H9 (cell line): ENCODE data around the gene MARCHF6. TPM values are rescaled to one million over a fixed set of nuclear protein-coding genes. Genes with fewer than 3 reads are reported as not detected.

Experiments
- DNase-seq: peaks from one replicate; pipeline ENCODE4 v3.0.0-alpha.2; 2017
- H2AFZ ChIP-seq: one replicate; pipeline ENCODE4 v1.6.1; 2013; ENCODE audit warnings: mild to moderate bottlenecking, low read length, control low read depth, moderate library complexity
- H2AK5ac ChIP-seq: 2 replicates; pipeline ENCODE4 v1.6.1; 2013; ENCODE audit warnings: low read length, control low read depth, mixed read lengths; ENCODE audit not compliant: insufficient read length
- H2BK120ac ChIP-seq: one replicate; pipeline ENCODE4 v1.6.1; 2013; ENCODE audit warnings: low read depth, mild to moderate bottlenecking, low read length, control low read depth, inconsistent platforms; ENCODE audit not compliant: poor library complexity, severe bottlenecking
- H2BK12ac ChIP-seq: 2 replicates; pipeline ENCODE4 v1.6.1; 2013; ENCODE audit warnings: low read length, control low read depth, mixed read lengths, low read depth; ENCODE audit not compliant: insufficient read length
- H2BK15ac ChIP-seq: 2 replicates; pipeline ENCODE4 v1.6.1; 2013; ENCODE audit warnings: low read depth, low read length, control low read depth
- H2BK20ac ChIP-seq: one replicate; pipeline ENCODE4 v1.6.1; 2013; ENCODE audit warnings: low read depth, mild to moderate bottlenecking, low read length, control low read depth, inconsistent platforms; ENCODE audit not compliant: poor library complexity, severe bottlenecking
- H2BK5ac ChIP-seq: 2 replicates; pipeline ENCODE4 v1.6.1; 2013; ENCODE audit warnings: low read length, control low read depth, mixed read lengths; ENCODE audit not compliant: insufficient read length
- H3K14ac ChIP-seq: 2 replicates; pipeline ENCODE4 v1.6.1; 2013; ENCODE audit warnings: low read length, control low read depth; ENCODE audit not compliant: insufficient read depth
- H3K18ac ChIP-seq: 2 replicates; pipeline ENCODE4 v1.6.1; 2013; ENCODE audit warnings: low read depth, mild to moderate bottlenecking, mixed read lengths, low read length, control low read depth; ENCODE audit not compliant: insufficient read length
- H3K23ac ChIP-seq: 2 replicates; pipeline ENCODE4 v1.6.1; 2013; ENCODE audit warnings: low read length, control low read depth, mixed read lengths, low read depth; ENCODE audit not compliant: insufficient read length
- H3K23me2 ChIP-seq: 2 replicates; pipeline ENCODE4 v1.6.1; 2013; ENCODE audit warnings: low read depth, mild to moderate bottlenecking, mixed read lengths, low read length, control low read depth; ENCODE audit not compliant: insufficient read length, poor library complexity, severe bottlenecking
- H3K27ac ChIP-seq: 2 replicates; pipeline ENCODE4 v1.5.1; 2013; ENCODE audit warnings: low read length, control low read depth, mixed read lengths, low read depth; ENCODE audit not compliant: insufficient read length
- H3K27me3 ChIP-seq: 2 replicates; pipeline ENCODE4 v1.6.1; 2013; ENCODE audit warnings: low read length, control low read depth, inconsistent platforms; ENCODE audit not compliant: insufficient read depth
- H3K4ac ChIP-seq: 2 replicates; pipeline ENCODE4 v1.6.1; 2013; ENCODE audit warnings: low read depth, mild to moderate bottlenecking, control low read depth, inconsistent platforms, low read length, moderate library complexity
- H3K4me1 ChIP-seq: 2 replicates; pipeline ENCODE4 v1.6.1; 2013; ENCODE audit warnings: low read length, control low read depth, inconsistent platforms; ENCODE audit not compliant: insufficient read depth
- H3K4me2 ChIP-seq: 2 replicates; pipeline ENCODE4 v1.6.1; 2013; ENCODE audit warnings: low read length, control low read depth, mixed read lengths; ENCODE audit not compliant: insufficient read length, insufficient read depth
- H3K56ac ChIP-seq: 2 replicates; pipeline ENCODE4 v1.6.1; 2013; ENCODE audit warnings: low read depth, mild to moderate bottlenecking, mixed read lengths, low read length, control low read depth; ENCODE audit not compliant: insufficient read length
- H3K79me1 ChIP-seq: 2 replicates; pipeline ENCODE4 v1.6.1; 2013; ENCODE audit warnings: low read depth, mild to moderate bottlenecking, moderate library complexity, low read length, control low read depth, inconsistent platforms; ENCODE audit not compliant: insufficient read depth, poor library complexity, severe bottlenecking
- H3K79me2 ChIP-seq: 2 replicates; pipeline ENCODE4 v1.6.1; 2013; ENCODE audit warnings: low read length, control low read depth, inconsistent platforms; ENCODE audit not compliant: insufficient read depth
- H3K9ac ChIP-seq: 2 replicates; pipeline ENCODE4 v1.6.1; 2013; ENCODE audit warnings: low read length, control low read depth, mixed read lengths; ENCODE audit not compliant: insufficient read length; ENCODE audit errors: extremely low read depth
- H3K9me3 ChIP-seq: one replicate; pipeline ENCODE4 v1.6.1; 2013; ENCODE audit warnings: low read depth, low read length, inconsistent platforms; ENCODE audit not compliant: control insufficient read depth
- H3T11ph ChIP-seq: one replicate; pipeline ENCODE4 v1.6.1; 2013; ENCODE audit warnings: mild to moderate bottlenecking, low read length, control low read depth, inconsistent platforms
- H4K20me1 ChIP-seq: one replicate; pipeline ENCODE4 v1.6.1; 2013; ENCODE audit not compliant: control insufficient read depth, insufficient read length, insufficient read depth
- H4K5ac ChIP-seq: 2 replicates; pipeline ENCODE4 v1.6.1; 2013; ENCODE audit warnings: low read depth, mild to moderate bottlenecking, mixed read lengths, low read length, control low read depth; ENCODE audit not compliant: insufficient read length
- H4K8ac ChIP-seq: replicated peaks from 2 replicates; pipeline ENCODE4 v1.6.1; 2013; ENCODE audit warnings: low read length, control low read depth, mixed read lengths, low read depth; ENCODE audit not compliant: insufficient read length
- H4K91ac ChIP-seq: 2 replicates; pipeline ENCODE4 v1.6.1; 2013; ENCODE audit warnings: low read depth, mild to moderate bottlenecking, moderate library complexity, mixed read lengths, low read length, control low read depth; ENCODE audit not compliant: insufficient read length
- H3K27ac Mint-ChIP-seq, 3 experiments: 2 replicates in 2 of 3; 3 replicates in 1 of 3; pipeline ENCODE4 v1.8.0; 2020 to 2021; ENCODE audit warnings: mixed read lengths in 3 of 3, mild to moderate bottlenecking in 1 of 3, moderate library complexity in 1 of 3
- H3K27me3 Mint-ChIP-seq: 2 replicates; pipeline ENCODE4 v1.8.0; 2021; ENCODE audit warnings: low read depth, mild to moderate bottlenecking, moderate library complexity, mixed read lengths
- H3K36me3 Mint-ChIP-seq, 3 experiments: 2 replicates in 2 of 3; 3 replicates in 1 of 3; pipeline ENCODE4 v1.8.0; 2020 to 2021; ENCODE audit warnings: low read depth in 3 of 3, mixed read lengths in 3 of 3; ENCODE audit not compliant: insufficient read depth in 1 of 3
- H3K4me1 Mint-ChIP-seq, 2 experiments: 2 replicates each; pipeline ENCODE4 v1.8.0; 2020; ENCODE audit warnings: mixed read lengths in 2 of 2
- H3K4me3 Mint-ChIP-seq, 2 experiments: 2 replicates in 1 of 2; 3 replicates in 1 of 2; pipeline ENCODE4 v1.8.0; 2020 to 2021; ENCODE audit warnings: mild to moderate bottlenecking in 2 of 2, mixed read lengths in 2 of 2, moderate library complexity in 1 of 2
- H3K9me3 Mint-ChIP-seq, 2 experiments: 2 replicates in 1 of 2; 3 replicates in 1 of 2; pipeline ENCODE4 v1.8.0; 2020; ENCODE audit warnings: mild to moderate bottlenecking in 2 of 2, mixed read lengths in 2 of 2, moderate library complexity in 1 of 2
- WGBS: extraction: QIAGEN DNeasy Blood & Tissue Kit; methylation state at CpG from one replicate; pipeline ENCODE4 v1.1.7; 2013; ENCODE audit warnings: missing lambda C conversion rate, low lambda C conversion rate, mixed read lengths; ENCODE audit not compliant: insufficient read length; ENCODE audit errors: extremely low coverage; 5-methylcytosine and 5-hydroxymethylcytosine counted together
- total RNA-seq: library from RNA; stranded (reverse); gene quantifications from 2 replicates; pipeline ENCODE4 v1.2.1, GENCODE V29; 2021
- TF ChIP-seq, protein P1 (sequence below): fragments of 200-600 bp; sonication (generic); conservative IDR thresholded peaks from 3 replicates; pipeline ENCODE4 v1.8.0; 2021; ENCODE audit warnings: antibody characterized with exemption, mild to moderate bottlenecking

The MARCHF6 gene
- total RNA-seq, 1 experiment from 2014 or later = 118 TPM

DNA sequence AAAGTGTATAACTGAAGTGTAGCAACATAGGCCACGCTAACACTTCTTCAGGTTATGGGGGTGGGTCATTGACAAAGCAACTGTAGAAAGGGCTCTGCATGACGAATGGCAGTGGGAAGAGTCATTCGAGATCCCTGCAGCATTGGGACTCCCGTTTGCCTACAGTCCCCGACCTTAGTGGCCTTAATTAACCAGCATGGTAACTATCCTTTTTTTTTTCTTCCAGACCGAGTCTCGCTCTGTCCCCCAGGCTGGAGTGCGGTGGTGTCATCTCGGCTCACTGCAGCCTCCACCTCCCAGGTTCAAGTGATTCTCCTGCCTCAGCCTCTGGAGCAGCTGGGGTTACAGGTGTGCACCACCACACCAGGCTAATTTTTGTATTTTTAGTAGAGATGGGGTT, 31.6 kb upstream of the MARCHF6 start:
- Histone ChIP-seq H3K18ac (no peak overlapping the region), H3K27me3 (no peaks in the 10 kb centered on the region), H3T11ph (no peak overlapping the region), H4K5ac (no peak overlapping the region), H2AFZ (no peak overlapping the region), H3K4me1 (no peaks in the 10 kb centered on the region), H2AK5ac (no peak overlapping the region), H2BK12ac (no peak overlapping the region), H3K56ac (no peak overlapping the region), H4K8ac (no peak overlapping the region), H2BK120ac (no peak overlapping the region), H2BK20ac (no peak overlapping the region), H3K79me1 (no peaks in the 10 kb centered on the region), H4K20me1 (no peaks in the 10 kb centered on the region), H3K27ac (no peak overlapping the region), H2BK15ac (no peak overlapping the region), H3K9me3 (no peaks in the 10 kb centered on the region), H3K23me2 (no peaks in the 10 kb centered on the region), H3K4me2 (no peak overlapping the region), H3K14ac (no peak overlapping the region), H3K23ac (no peak overlapping the region), H3K9ac (no peak overlapping the region), H3K4ac (no peak overlapping the region), H4K91ac (no peak overlapping the region), H3K79me2 (no peaks in the 10 kb centered on the region), H2BK5ac (no peak overlapping the region)
- Mint-ChIP-seq H3K27me3 (peaks cover 7% of the 10 kb centered on the region), H3K27ac (no peak overlapping the region), H3K4me1 (peaks cover 0 to 4% of the 10 kb centered on the region in 2 experiments; a peak in 2 of 4 replicates), H3K36me3 (no peaks in the 10 kb centered on the region), H3K9me3 (no peaks in the 10 kb centered on the region; a peak in 1 of 5 replicates), H3K4me3 (no peak overlapping the region)
- TF ChIP-seq, protein P1, sequence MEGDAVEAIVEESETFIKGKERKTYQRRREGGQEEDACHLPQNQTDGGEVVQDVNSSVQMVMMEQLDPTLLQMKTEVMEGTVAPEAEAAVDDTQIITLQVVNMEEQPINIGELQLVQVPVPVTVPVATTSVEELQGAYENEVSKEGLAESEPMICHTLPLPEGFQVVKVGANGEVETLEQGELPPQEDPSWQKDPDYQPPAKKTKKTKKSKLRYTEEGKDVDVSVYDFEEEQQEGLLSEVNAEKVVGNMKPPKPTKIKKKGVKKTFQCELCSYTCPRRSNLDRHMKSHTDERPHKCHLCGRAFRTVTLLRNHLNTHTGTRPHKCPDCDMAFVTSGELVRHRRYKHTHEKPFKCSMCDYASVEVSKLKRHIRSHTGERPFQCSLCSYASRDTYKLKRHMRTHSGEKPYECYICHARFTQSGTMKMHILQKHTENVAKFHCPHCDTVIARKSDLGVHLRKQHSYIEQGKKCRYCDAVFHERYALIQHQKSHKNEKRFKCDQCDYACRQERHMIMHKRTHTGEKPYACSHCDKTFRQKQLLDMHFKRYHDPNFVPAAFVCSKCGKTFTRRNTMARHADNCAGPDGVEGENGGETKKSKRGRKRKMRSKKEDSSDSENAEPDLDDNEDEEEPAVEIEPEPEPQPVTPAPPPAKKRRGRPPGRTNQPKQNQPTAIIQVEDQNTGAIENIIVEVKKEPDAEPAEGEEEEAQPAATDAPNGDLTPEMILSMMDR = no peak
- no peak for DNase-seq
- WGBS = no CpG with 5 or more reads among the region's 9 CpGs
